ENCODE results near the gene TMEM132C. TPM values are rescaled to one million over a fixed set of nuclear protein-coding genes. Genes with fewer than 3 reads are reported as not detected.

TMEM132C gene
- total and polyA plus RNA-seq, 2 of the 4 experiments (the other 2 are of a cell fraction): not detected

GRCh38 chr12:128382946-128383345 lies 116.0 kb downstream of the TMEM132C start:
- intact Hi-C loops (cut with micrococcal nuclease): no loop called here
- Histone ChIP-seq H3K14ac (replicated peaks; ENCODE audit: low read depth, low read length) (no peak overlapping the region), H3K36me3 (ENCODE audit: control insufficient read depth, insufficient read depth, low read length) (no peaks in the 10 kb centered on the region), H2BK120ac (ENCODE audit: low read depth, low read length) (no peak overlapping the region), H3K23ac (ENCODE audit: low read depth, low read length) (no peak overlapping the region), H2AFZ (replicated peaks; ENCODE audit: low read length, poor library complexity) (no peak overlapping the region), H4K20me1 (ENCODE audit: insufficient read depth, low read length) (no peaks in the 10 kb centered on the region), H4K91ac (ENCODE audit: insufficient read depth, low read depth, low read length) (no peak overlapping the region), H2AK5ac (ENCODE audit: low read depth, low read length) (no peak overlapping the region), H3K9me3 (ENCODE audit: control insufficient read depth, insufficient read depth, low read length) (peaks cover 37% of the 10 kb centered on the region), H3K4me2 (ENCODE audit: low read depth, low read length) (no peak overlapping the region), H2AK9ac (replicated peaks; ENCODE audit: low read depth, low read length, poor library complexity) (no peak overlapping the region), H3K9ac (ENCODE audit: low read depth, low read length) (no peak overlapping the region), H4K5ac (ENCODE audit: low read depth, low read length) (no peak overlapping the region), H3K4ac (ENCODE audit: low read depth, low read length) (no peak overlapping the region), H3K27me3 (ENCODE audit: control insufficient read depth, insufficient read depth, low read length) (no peaks in the 10 kb centered on the region), H3K27ac (ENCODE audit: insufficient read depth, low read length) (no peak overlapping the region), H2BK15ac (ENCODE audit: low read depth, low read length) (no peak overlapping the region), H3K56ac (ENCODE audit: extremely low read depth, insufficient read depth, low read length) (no peak overlapping the region), H4K8ac (ENCODE audit: low read depth in 2 of 2, low read length in 2 of 2) (no peak overlapping the region), H3K4me1 (ENCODE audit: control insufficient read depth, insufficient read depth, low read length) (no peaks in the 10 kb centered on the region), H2BK20ac (ENCODE audit: low read depth, low read length) (no peak overlapping the region), H2BK5ac (ENCODE audit: low read depth, low read length, poor library complexity, severe bottlenecking) (no peak overlapping the region), H3K4me3 (ENCODE audit: insufficient read depth, low read depth, low read length) (no peak overlapping the region), H3K79me1 (ENCODE audit: low read depth in 1 of 2, low read length in 2 of 2) (no peaks in the 10 kb centered on the region), H3K18ac (ENCODE audit: low read depth, low read length) (no peak overlapping the region), H3K9me1 (ENCODE audit: insufficient read depth, low read length) (no peaks in the 10 kb centered on the region)
- ATAC-seq (ENCODE audit: low read depth) (no peak), DNase-seq (no peak)
- in situ Hi-C loops (cut with MboI; ENCODE audit: low sequenced_read_pairs): no loop called here
- dilution Hi-C loops (cut with HindIII; ENCODE audit: low sequenced_read_pairs, unreplicated experiment): no loop called here
- TF ChIP-seq USF2 (IDR thresholded peaks at IDR 0.05; ENCODE audit: low read depth, low read length) (no peak), FOS (IDR thresholded peaks at IDR 0.05; ENCODE audit: low read depth, low read length) (no peak), CEBPB (IDR thresholded peaks at IDR 0.05; ENCODE audit: low read depth, low read length) (no peak), RFX5 (IDR thresholded peaks at IDR 0.05; ENCODE audit: low read depth, low read length) (no peak), SMC3 (IDR thresholded peaks at IDR 0.05; ENCODE audit: low read depth, low read length) (no peak), POLR2A (IDR thresholded peaks at IDR 0.05; ENCODE audit: low read depth, low read length) (no peak), MXI1 (IDR thresholded peaks at IDR 0.05; ENCODE audit: borderline replicate concordance, low read depth, low read length) (no peak)
- no TSS peak for BruUV-seq (replicated peaks)
- 72% methylated on average over 4 of the region's 7 CpGs; no CpG with 5 or more reads in 1 of the 2 experiments for WGBS, 2 experiments (ENCODE audit: extremely low coverage in 2 of 2, insufficient read length in 1 of 2)
- ChIA-PET POLR2A (ENCODE audit: unreplicated experiment) (no interaction called here), CTCF (no interaction called here)

All from IMR-90 (cell line).